CD4-positive, alpha-beta T cell treated with Interleukin-6 for 4 hours (primary cell): ENCODE data around the gene OR2A12.
"Not testable (repeated sequence)": the region's sequence is repeated elsewhere in the genome, so short reads cannot be mapped to it uniquely, and the experiment has no call there.

Experiments
- DNase-seq: peaks from one replicate; pipeline ENCODE4 v3.0.0-alpha.2; 2020; ENCODE audit warnings: mixed read lengths

Gene OR2A12, protein sequence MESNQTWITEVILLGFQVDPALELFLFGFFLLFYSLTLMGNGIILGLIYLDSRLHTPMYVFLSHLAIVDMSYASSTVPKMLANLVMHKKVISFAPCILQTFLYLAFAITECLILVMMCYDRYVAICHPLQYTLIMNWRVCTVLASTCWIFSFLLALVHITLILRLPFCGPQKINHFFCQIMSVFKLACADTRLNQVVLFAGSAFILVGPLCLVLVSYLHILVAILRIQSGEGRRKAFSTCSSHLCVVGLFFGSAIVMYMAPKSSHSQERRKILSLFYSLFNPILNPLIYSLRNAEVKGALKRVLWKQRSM

DNA sequence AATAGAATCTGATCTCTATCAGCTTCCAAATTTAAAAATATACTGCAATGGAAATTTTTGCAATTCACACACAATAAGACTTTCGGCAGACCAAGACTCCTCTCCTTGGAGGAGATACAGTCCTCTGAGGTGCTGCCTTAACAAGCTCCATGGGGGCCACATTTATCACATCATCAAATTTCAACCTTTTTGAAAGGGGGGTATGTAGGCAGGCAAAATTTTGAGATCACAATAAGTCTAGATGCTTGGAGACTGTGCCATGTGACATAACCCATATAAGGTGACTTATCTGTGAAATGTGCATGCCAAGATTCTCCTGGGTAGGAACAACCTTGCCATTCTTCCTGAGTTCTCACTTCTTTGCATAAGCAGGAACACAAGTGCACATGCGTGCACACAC, at the start of gene OR2A12:
OR2A12 (plus strand) TSS at position 301 of the 400 bp plus-strand sequence. CDS start 8,830 bp downstream, outside the sequence.
- no peak for DNase-seq

DNA sequence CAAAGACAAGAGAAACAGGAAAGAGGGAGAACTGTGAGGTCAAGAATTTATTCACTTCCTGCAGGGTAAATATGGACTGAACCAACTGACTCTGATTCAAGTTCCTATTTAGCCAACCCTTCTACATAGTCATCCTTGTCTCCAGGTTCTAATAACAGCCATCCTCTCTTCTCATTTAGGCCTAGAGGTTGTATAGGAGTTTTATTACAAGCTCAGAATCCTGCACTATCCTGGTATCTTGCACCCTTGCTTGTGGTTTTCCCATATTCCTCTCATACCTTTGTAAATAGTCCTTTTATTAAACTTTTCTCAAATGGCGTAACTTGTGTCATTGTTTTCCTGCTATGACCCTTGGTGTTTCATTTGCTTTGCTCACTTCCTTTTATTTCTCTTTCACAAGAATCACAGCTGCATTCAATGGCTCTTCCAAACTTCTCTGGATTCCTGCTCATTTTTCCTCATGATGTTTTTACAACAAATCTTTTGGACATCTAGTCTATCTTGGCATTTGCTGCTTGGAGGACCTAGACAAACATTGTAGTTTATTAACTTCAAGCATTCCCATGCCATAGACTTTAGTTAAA, 49.7 kb upstream of the OR2A12 start:
- DNase-seq = no peak

DNA sequence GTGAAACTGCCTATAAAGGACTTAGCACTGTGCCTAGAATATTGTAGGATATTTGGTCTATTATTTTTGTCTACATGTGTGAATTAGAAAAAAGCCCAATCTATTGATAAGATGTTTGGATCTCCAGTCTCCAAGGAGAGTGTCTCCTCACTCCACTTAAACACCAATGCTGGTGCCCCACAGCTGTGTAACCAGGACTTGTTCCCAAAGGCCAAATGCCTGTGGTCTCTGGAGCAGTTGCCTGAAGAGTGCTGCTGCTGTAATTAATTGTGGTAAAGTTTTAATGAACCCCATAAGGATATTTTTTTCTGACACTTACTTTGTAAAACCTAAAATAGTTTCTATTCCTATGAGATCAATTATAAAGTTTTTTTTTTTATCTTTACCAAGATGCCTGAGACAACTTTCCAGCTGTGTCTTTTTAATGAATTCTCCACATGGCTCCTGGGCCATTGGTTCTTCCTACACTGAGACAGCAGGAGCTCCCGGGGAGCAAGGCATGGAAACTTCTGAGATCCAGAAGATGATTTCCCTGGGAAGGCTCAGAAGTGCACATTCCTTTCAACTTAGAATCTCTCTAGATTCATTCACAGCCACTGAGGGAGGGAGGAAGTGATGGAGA, 48.6 kb upstream of the OR2A12 start:
- no peak for DNase-seq

DNA sequence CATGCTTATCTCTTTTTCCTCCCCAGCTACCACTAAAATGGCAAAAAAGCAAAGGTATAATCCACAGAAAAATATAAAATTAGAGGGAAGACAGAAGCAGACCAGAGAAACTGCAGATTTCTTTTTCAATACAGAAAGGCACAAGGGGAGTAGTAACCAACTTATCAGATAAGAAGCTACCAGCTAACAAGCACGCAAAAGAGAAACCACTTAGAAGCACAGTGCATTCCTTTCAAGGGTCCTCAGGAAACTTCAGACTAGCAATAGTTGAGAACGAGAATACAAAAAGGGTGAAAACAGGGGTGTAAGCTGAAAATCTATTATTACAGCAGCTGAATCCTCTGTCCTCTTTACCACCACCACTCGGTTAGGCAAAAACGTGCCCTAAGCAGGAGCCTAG, 47.2 kb upstream of the OR2A12 start:
- DNase-seq = no peak

DNA sequence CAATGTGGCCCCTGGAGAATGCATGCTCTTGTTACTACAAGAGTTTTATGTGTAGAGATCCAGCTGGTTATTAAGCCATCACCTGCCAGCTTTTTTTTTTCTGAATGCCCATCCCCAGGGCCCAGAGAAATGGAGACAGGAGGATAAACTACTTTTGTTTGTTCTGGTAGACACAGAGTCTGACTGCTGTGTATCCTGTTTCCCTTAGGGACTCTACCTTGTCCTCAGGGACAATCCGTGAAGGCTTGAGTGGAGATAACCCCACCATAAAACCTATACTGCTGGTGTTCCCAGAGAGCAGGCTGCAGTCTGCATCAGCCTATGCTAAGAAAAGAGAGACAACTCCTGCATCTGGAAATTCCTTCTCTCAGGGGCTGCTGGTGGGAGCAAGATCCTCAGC, 37.4 kb upstream of the OR2A12 start, which contains the start of gene OR2A5:
OR2A5 (plus strand) TSS at position 301 of the 400 bp plus-strand sequence. CDS start 1,454 bp downstream, outside the sequence.
- no peak for DNase-seq

DNA sequence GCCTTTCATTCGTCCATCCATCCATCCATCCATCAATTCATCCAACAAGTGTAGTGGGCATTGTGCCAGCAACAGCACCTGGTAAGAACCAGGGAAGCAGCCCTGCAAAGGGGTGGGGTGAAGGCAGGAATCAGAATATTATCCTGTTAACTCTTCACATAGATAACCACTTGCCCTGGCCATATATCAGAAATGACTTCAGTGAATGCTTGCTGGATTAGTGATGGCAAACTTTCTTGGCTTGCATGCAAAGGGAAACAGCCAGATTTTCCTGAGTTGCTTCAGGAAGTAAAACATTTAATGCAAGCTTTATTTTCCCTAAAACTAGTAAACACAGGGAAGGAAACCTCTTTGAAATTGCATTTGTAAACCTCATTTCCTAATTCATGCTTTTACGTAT, 36.6 kb upstream of the OR2A12 start:
- no peak for DNase-seq

DNA sequence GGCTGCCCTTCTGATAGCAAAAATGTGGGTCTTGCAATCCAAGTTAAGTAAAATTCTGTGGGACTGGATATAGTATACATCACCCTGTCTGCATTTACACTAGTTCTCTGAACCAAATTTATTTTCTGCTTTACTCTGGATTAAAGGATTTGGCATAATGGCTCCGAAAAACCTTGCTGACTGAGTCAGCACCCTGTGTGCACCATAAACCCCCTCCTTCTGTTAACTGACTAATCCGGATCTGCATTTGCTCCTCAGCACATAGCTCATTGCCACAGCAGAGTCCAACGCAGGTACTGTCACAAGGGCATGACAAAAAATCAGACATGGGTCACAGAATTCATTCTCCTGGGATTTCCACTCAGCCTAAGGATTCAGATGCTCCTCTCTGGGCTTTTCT, 36.0 kb upstream of the OR2A12 start:
- no peak for DNase-seq

DNA sequence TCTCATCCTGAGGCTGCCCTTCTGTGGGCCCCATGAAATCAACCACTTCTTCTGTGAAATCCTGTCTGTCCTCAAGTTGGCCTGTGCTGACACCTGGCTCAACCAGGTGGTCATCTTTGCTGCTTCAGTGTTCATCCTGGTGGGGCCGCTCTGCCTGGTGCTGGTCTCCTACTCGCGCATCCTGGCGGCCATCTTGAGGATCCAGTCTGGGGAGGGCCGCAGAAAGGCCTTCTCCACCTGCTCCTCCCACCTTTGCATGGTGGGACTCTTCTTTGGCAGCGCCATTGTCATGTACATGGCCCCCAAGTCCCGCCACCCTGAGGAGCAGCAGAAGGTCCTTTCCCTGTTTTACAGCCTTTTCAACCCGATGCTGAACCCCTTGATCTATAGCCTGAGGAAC, 35.2 kb upstream of the OR2A12 start:
- not testable (repeated sequence) for DNase-seq

DNA sequence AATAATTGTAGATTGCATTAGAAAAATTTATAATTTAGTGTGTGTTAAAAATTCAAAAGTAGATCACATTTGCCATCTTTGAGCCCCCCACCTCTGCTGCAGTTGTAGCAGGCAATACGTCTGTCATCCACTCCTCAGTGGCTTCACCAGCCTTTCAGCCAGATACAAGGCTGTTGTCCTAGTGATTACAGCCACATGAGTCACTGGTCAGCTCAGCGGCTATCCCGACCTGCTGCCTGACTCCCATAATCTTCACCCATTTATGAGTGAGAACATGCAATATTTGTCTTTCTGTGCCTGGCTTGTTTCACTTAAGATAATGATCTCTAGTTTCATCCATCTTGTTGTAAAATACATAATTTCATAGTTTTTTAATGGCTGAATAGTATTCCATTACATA, 28.1 kb upstream of the OR2A12 start:
- no peak for DNase-seq

DNA sequence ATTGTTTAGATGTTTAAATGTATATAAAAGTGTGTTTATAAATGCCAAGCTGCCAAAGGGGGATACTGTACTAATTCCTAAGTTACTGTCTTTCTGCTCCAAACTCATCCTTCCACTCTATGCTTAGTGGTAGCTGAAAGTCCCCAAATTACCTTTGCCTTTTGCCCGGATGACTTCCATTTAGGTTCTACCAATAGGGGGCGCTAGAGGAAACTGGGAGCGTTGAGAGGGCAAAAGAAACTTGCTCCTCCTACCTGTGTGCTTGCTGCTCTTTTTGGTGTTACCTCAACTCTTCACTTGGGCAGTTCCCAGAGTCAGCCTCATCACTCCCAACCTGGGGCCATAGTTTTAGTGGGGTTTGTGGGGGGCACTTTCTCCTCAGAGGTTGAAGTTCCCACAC, 22.4 kb upstream of the OR2A12 start:
- DNase-seq = no peak

DNA sequence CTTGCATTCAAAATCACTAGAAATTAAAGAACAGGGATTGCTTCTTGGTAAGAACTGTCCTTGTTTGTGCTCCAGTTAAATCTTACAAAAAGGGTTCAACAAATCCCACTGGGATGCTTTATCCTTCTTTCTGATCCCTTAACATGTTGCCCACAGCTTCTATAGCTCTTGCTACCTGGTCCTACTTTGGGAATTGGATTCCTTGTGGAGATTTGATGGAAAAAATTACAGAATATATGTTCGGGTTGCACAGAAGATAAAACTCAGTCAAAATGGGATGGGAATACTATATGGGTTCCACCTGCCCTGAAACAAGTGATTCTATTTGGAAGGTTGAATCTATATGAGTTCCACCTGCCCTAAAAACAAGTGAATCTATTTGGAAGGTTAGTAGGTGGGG, 16.6 kb upstream of the OR2A12 start, which contains the start of gene OR2A25:
OR2A25 (plus strand) TSS at position 301 of the 400 bp plus-strand sequence. CDS start 4,409 bp downstream, outside the sequence.
- no peak for DNase-seq

DNA sequence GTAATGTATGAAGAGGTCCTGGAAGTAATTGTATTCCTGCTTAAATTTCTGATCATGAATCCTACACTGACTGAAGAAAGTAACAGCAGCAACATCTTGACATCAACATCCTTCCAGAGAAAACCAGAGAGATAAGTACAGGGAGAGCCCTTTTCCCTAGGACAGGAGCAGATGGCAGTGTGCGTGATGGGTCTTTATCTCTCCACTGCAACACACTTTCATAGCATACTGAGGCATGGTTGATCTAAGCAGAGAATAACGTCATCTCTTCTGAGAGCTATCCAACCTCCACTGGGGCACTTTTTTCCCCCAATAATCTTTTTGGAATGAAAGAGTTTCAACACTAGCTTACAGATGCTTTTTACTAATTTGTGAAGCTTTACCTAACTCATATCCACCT, 16.1 kb upstream of the OR2A12 start:
- DNase-seq = no peak

DNA sequence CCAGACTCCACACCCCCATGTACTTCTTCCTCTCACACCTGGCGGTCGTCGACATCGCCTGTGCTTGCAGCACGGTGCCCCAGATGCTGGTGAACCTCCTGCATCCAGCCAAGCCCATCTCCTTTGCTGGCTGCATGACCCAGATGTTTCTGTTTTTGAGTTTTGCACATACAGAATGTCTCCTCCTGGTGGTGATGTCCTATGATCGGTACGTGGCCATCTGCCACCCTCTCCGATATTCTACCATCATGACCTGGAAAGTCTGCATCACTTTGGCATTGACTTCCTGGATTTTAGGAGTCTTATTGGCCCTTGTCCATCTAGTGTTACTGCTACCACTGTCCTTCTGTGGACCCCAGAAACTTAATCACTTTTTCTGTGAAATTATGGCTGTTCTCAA, 11.7 kb upstream of the OR2A12 start:
- no peak for DNase-seq

DNA sequence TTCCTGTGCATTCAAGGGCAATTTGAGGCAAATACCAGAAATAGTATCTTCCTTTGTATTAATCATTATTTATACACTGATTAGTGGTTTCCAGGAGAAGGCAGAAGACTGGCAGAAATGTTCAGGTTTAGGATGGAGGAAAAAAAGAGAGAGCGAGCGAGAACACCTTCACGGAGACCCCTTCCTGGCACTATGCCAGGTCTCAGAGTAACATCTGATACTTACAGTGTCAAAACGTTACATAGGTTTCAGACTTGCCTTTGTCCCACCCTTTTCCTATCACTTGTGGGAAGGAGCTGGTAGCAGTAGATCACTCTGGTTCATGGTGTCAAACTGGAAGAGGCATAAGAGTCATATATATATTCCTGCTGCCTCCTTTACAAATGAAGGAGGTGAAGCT, 652 bp downstream of the OR2A12 start:
- no peak for DNase-seq

DNA sequence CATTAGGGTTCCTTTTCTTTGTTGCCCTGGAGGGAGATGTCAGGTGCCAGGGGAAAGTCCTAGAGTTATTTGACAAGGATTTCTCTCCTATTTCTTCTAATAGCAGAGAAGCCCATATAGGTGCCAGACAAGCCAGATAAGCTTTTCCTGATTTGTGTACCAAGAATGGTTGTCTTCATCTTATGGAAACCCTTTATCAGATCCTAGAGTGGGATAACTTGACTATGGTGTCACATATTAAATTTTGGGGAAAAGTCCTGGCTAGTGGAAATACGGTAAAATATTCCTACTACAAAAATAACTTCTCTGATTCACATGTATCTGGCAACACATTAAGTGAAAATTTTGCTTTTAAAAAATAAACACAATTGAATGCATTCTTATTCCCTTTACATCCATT, 1.2 kb downstream of the OR2A12 start:
- no peak for DNase-seq

DNA sequence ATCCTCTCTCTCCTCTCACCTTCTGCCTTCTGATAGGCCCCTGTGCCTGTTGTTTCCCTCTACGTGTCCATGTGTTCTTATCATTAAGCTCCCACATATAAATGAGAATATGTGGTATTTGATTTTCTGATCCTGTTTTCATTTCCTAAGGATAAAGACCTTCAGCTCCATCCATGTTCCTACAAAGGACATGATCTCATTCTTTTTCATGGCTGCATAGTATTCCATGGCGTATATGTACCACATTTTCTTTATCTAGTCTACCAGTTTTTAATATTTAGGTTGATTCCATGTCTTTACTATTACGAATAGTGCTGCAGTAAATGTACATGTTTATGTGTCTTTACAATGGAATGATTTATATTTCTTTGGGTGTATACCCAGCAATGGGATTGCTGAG, 4.6 kb downstream of the OR2A12 start:
- no peak for DNase-seq

DNA sequence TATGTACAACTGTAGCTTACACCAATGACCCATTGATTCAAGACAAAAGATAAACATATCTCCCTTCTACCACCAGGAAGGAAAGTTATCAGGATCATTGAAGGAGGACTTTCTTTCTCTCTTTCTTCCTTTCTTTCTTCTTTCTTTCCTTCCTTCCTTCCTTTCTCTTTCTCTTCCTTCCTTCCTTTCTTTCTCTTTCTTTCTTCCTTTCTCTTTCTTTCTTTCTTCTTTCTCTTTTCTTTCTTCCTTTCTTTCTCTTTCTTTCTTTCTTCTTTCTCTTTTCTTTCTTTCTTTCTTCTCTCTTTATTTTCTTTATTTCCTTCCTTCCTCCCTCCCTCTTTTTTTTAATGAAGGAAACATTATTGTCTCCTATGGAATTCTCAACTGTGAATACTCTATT, 12.7 kb downstream of the OR2A12 start:
- DNase-seq = no peak

DNA sequence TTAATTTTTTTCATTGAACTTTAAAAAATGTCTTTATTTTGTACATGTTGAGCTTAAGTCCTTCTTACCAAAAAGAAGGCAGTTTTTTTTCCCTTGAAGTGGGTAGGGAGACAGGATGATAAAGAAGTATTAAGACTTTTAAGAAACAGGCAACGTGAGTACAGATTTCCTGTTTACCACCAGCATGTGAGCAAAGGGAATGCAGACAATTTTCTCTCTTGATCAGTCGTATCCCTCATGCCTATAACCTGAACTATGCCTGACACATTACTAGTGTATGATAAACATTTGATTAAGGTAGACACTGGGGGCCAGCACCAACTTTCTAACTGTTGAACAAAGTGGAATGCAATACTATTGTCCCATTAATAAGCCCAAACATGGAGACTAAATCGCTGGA, 14.5 kb downstream of the OR2A12 start:
- no peak for DNase-seq

DNA sequence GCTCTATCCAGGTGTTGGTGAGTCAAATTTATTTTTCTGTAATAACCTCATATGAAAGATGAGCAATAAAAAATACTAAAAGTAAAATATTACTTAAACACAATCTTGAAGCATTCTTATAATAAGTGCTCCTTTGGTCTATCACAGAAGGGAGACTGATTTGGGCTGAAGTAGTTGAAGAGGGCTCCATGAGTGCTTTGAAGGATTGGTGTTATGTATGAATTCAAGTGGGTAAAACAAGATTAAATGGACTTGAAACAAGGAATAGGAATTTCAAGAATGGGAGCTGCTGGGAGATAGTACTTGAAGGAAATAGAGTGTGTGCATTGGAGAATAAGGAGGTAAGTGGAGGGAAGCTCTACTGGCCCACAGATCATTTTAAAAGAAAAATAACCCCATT, 16.0 kb downstream of the OR2A12 start:
- DNase-seq = no peak

DNA sequence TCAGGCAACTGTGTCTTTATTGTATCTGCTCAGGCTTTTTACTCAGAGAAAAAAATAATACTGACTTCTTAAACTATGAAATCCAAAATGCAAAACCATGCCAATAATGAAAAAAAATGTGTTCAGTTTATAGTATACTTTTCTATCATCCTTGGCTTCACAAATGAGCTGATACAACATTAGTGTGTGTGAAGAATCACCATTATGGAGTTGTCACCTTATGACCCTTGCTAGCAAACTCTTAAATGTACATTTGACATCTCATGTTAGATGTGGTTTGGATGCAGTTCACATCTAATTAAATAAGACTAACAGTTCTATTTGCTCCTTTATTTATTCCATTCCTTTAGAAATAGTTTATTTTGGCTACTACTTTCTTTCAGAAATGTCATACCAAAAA, 19.1 kb downstream of the OR2A12 start:
- DNase-seq = no peak

DNA sequence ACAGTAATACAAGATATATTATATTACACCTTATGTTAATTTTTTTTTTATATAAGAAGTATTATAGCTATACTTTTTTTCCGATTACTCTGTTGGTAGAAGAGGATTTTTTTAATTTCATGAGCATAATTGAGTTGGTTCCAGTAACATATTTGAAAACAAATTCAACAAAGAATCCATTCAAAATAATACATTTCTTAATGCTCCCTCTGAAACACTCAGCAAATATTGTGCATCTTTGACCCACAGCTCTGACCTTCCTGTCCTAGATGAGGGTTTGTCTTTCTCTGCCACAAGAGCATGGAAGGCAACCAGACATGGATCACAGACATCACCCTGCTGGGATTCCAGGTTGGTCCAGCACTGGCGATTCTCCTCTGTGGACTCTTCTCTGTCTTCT, 23.2 kb downstream of the OR2A12 start, which contains the start of gene OR2A2:
OR2A2 (plus strand) TSS at position 301 of the 400 bp plus-strand sequence; CDS start at position 301, 0 bp downstream.
- DNase-seq = no peak

DNA sequence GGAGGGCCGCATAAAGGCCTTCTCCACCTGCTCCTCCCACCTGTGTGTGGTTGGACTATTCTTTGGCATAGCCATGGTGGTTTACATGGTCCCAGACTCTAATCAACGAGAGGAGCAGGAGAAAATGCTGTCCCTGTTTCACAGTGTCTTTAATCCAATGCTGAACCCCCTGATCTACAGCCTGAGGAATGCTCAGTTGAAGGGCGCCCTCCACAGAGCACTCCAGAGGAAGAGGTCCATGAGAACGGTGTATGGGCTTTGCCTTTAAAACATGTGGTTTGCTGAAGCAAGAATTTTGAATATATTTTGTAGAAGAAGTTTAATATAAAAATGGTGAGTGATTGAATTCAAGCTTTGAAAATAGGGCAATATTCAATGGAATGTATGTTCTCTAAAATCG, 24.2 kb downstream of the OR2A12 start:
- DNase-seq = no peak

DNA sequence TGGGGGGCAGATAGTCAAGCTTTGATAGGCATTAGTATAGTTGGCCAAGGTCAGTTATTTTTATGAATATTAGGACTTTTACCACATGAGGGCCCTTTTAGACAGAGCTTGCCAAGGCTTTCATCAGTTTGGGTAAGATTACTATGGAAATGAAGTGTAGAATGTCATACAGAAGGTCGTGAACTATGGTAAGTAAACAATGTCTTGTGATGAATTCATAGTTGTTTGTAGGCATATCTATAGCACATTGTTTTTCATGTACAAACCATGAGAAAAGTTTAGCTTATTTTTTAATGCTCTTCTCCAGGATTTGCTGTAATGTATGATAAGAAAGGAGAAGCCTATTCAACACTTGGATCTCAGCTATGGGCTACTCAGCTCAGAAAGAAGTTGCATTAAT, 27.6 kb downstream of the OR2A12 start:
- DNase-seq = no peak

DNA sequence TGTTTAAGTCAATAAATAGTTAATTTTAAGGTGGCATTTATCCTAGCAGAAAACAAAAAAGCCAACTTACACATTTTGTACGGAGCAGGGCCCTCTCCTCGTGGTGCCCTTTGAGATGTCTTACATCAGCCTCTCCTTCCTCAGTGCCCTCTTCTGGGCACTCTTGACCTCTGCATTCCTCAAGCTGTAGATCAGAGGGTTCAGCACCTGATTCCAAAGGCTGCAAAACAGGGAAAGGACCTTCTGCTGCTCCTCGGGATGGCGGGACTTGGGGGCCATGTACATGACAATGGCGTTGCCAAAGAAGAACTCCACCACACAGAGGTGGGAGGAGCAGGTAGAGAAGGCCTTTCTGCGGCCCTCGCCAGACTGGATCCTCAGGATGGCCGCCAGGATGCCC, 32.3 kb downstream of the OR2A12 start:
- no peak for DNase-seq
